Heart left ventricle (tissue), 13 donors: ENCODE measurements around the gene A1BG.

Experiments used
- CTCF ChIP-seq, 12 donors: fragments of 200-600 bp; sonication (generic) in 4 of 12; IDR thresholded peaks; one replicate each; pipeline versions ENCODE4 v1.5.0 to v1.8.0; 2018 to 2022; ENCODE audit warnings: antibody characterized with exemption in 12 of 12, mild to moderate bottlenecking in 5 of 12
- POLR2A ChIP-seq, 2 donors: fragments of 450-650 bp; IDR thresholded peaks; one replicate each; pipeline ENCODE4 v1.6.1; 2017; ENCODE audit warnings: antibody characterized with exemption in 2 of 2, mild to moderate bottlenecking in 2 of 2, moderate library complexity in 2 of 2
- donor health status: ischemic (EF 13 %, LVEDD 7.1; RV severe dilation, severe dysfunction).
- donor health status: DM: no; HTN: yes; CAD: no.
- donor health status: DM: no; HTN: no; CAD: no.
- donor health status: ischemic (EF 25% LVEDD 6.9; RV normal size, moderate dysfunction).
- donor health status: ischemic (EF 25% LVEDD 5.7; RV mildly dilated, moderate dysfunction).
- donor health status: ischemic (EF 35%, LVEDD 5.7; RV mildly dilated, moderate dysfunction).
- donor health status: nonischemic (EF 11% LVEDD 7.7; RV severe dilation, severe dysfunction).
- donor health status: DM: yes; HTN: yes; CAD: no.
- donor health status: PGD.
- donor health status: ischemic (EF 29% LVEDD 5.4; RV normal size, mild dysfunction).
- donor health status: nonischemic (EF 23%, LVEDD 6.1; RV moderate dilation, normal function).

- TF ChIP-seq POLR2A (IDR thresholded peaks at IDR 0.05) (no peak), CTCF (IDR thresholded peaks at IDR 0.05) (no peak)
Measured at GRCh38 chr19:58399903-58400302, 46.6 kb upstream of the A1BG start.
